ENCODE measurements around the gene MYCBP.
A peak's percentile ranks its signal among the peaks of the same experiment; 100 is the strongest.
"Not testable (repeated sequence)": the region's sequence is repeated elsewhere in the genome, so short reads cannot be mapped to it uniquely, and the experiment has no call there.

The MYCBP gene

GRCh38 chr1:38870996-38871395, 2.2 kb downstream of the MYCBP start:
- DNase-seq (ENCODE audit: low read depth in 2 of 3, low spot score in 1 of 3): no peak

GRCh38 chr1:38867208-38867607, 5.9 kb downstream of the MYCBP start:
- DNase-seq (ENCODE audit: low read depth in 2 of 3, low spot score in 1 of 3): no peak

- no peak for DNase-seq (ENCODE audit: low read depth in 2 of 3, low spot score in 1 of 3)
Observed at GRCh38 chr1:38865112-38865715, 7.9 kb downstream of the MYCBP start.

GRCh38 chr1:38860454-38860795, 12.7 kb downstream of the MYCBP start:
- DNase-seq (ENCODE audit: low read depth in 2 of 3, low spot score in 1 of 3): no peak

- peak; percentile 96 to 98 (median 97) for DNase-seq (ENCODE audit: low read depth in 2 of 3, low spot score in 1 of 3)
Observed at GRCh38 chr1:38859561-38860453, 13.3 kb downstream of the MYCBP start, which contains the start of gene RRAGC. Gene RRAGC, minus strand, starts transcription at chr1:38859772. Its CDS starts 126 bp downstream, at chr1:38859646.

- DNase-seq (ENCODE audit: low read depth in 2 of 3, low spot score in 1 of 3): peak; percentile 35 to 62 (median 44)
Observed at GRCh38 chr1:38858833-38859560, 14.2 kb downstream of the MYCBP start.

- no peak for DNase-seq (ENCODE audit: low read depth in 2 of 3, low spot score in 1 of 3)
Observed at GRCh38 chr1:38852780-38853179, 20.4 kb downstream of the MYCBP start.

GRCh38 chr1:38848071-38848470, 25.1 kb downstream of the MYCBP start:
- no peak for DNase-seq (ENCODE audit: low read depth in 2 of 3, low spot score in 1 of 3)

- DNase-seq (ENCODE audit: low read depth in 2 of 3, low spot score in 1 of 3): no peak
Observed at GRCh38 chr1:38846210-38846609, 26.9 kb downstream of the MYCBP start.

GRCh38 chr1:38845088-38845487, 28.1 kb downstream of the MYCBP start:
- not testable (repeated sequence) for DNase-seq (ENCODE audit: low read depth in 2 of 3, low spot score in 1 of 3)

- DNase-seq (ENCODE audit: low read depth in 2 of 3, low spot score in 1 of 3): no peak
Observed at GRCh38 chr1:38840281-38840680, 32.9 kb downstream of the MYCBP start.

GRCh38 chr1:38839363-38839762, 33.8 kb downstream of the MYCBP start:
- DNase-seq (ENCODE audit: low read depth in 2 of 3, low spot score in 1 of 3): no peak

- DNase-seq (ENCODE audit: low read depth in 2 of 3, low spot score in 1 of 3): not testable (repeated sequence)
Observed at GRCh38 chr1:38836316-38836715, 36.8 kb downstream of the MYCBP start.

GRCh38 chr1:38834937-38835827, 38.0 kb downstream of the MYCBP start:
- peak in 1 of 3 donors; percentile 78 for DNase-seq (ENCODE audit: low read depth in 2 of 3, low spot score in 1 of 3)

- no peak for DNase-seq (ENCODE audit: low read depth in 2 of 3, low spot score in 1 of 3)
Observed at GRCh38 chr1:38834221-38834782, 38.8 kb downstream of the MYCBP start.

- no peak for DNase-seq (ENCODE audit: low read depth in 2 of 3, low spot score in 1 of 3)
Observed at GRCh38 chr1:38833146-38833545, 40.0 kb downstream of the MYCBP start.

- DNase-seq (ENCODE audit: low read depth in 2 of 3, low spot score in 1 of 3): no peak
Observed at GRCh38 chr1:38832370-38832734, 40.8 kb downstream of the MYCBP start.

GRCh38 chr1:38831731-38832369, 41.3 kb downstream of the MYCBP start:
- DNase-seq (ENCODE audit: low read depth in 2 of 3, low spot score in 1 of 3): no peak

- DNase-seq (ENCODE audit: low read depth in 2 of 3, low spot score in 1 of 3): no peak
Observed at GRCh38 chr1:38829368-38829767, 43.8 kb downstream of the MYCBP start.

GRCh38 chr1:38827318-38827717, 45.8 kb downstream of the MYCBP start:
- DNase-seq (ENCODE audit: low read depth in 2 of 3, low spot score in 1 of 3): no peak
